ENCODE measurements around the gene SORCS3.

DNA sequence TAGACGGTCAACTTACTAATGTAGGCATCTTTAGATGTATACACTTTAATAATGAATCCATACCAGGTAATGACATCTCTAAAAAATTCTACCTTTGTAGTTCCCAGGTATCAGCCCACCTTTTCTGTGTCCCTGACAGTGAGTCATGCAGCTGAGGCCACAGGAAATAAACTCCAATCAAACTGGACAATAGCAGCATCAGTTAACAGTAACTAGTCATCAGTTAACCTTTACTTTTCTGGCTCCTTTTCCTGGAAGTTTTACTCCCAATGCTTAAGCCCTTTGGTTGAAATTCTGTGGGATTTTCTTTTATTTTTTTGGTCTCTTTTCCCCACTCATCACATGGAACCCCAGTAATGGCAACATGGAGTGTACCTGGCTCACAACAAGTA, 617.6 kb downstream of the SORCS3 start:
- TF ChIP-seq EZH2phosphoT487 (IDR thresholded peaks at IDR 0.05; ENCODE audit: insufficient read depth, low read depth) = no peak
- TF ChIP-seq EZH2 (IDR thresholded peaks at IDR 0.05; ENCODE audit: insufficient read depth, poor library complexity, severe bottlenecking) = no peak
